ENCODE data around the gene TNFRSF14.
"Not testable (repeated sequence)": the region's sequence is repeated elsewhere in the genome, so short reads cannot be mapped to it uniquely, and the experiment has no call there.

TNFRSF14 gene

DNA sequence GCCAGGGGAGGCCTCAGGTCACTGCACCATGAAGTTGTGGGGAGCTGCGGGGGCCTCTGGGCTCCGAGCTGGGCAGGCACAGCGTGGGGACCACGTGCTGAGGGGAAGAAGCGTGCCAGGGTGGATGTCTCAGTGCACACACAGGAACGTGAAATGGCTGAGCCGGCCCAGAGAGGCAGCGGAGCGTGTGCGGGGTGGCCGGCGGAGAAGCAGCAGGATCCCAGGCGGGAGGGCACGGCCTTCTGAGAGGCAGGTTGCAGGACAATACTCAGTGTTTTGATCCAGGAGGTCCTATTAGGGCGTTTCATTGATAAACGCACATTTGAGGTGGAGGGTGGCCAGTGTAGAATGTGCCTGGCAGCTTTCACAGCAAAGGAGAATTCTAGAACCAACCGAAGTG lies 12.9 kb downstream of the TNFRSF14 start:
- no peak for DNase-seq (ENCODE audit: low read depth)

- not testable (repeated sequence) for DNase-seq (ENCODE audit: low read depth)
Measured at GRCh38 chr1:2569703-2570102, 13.5 kb downstream of the TNFRSF14 start.

DNA sequence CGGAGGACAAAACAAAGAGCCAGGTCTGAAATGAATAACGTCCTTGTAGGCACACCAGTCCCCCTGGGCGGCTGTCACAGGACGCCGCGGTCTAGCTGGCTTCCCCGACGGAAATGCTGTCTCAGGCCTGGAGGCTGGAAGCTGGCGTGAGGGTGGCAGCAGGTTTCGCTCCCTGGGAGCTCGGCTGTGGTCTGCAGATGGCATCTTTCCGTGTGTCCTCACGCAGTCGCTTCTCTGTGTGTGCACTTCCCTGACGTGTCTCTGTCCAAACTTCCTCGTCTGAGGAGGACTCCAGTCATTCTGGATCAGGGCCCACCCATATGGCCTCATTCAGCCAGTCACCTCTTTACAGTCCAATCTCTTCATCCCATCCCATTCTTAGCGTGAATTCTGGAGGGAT lies 14.2 kb downstream of the TNFRSF14 start:
- no peak for DNase-seq (ENCODE audit: low read depth)

DNA sequence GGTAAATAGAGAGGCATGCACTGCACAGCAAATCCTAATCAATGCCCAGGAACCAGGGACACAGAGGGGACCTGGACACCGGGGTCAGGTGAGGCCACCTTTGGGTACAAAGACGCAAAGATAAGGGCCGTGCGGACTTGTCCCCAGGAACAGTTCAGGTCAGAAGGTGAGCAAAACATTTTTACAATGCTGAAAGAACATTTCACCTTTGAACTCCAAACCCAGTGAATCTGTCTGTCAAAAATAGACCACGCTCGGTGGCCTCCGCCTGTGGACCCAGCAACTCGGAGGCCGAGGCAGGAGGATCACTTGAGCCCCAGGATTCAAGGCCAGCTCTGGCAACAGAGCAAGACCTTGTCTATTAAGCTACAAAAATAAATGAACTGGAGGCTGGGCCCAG lies 15.2 kb downstream of the TNFRSF14 start:
- no peak for DNase-seq (ENCODE audit: low read depth)

GRCh38 chr1:2573250-2573920 lies 17.2 kb downstream of the TNFRSF14 start:
- no peak for DNase-seq (ENCODE audit: low read depth)

- no peak for DNase-seq (ENCODE audit: low read depth)
Measured at GRCh38 chr1:2574350-2574749, 18.2 kb downstream of the TNFRSF14 start.

- no peak for DNase-seq (ENCODE audit: low read depth)
Measured at GRCh38 chr1:2575801-2576663, 19.9 kb downstream of the TNFRSF14 start.

- not testable (repeated sequence) for DNase-seq (ENCODE audit: low read depth)
Measured at GRCh38 chr1:2577565-2578075, 21.4 kb downstream of the TNFRSF14 start.

DNA sequence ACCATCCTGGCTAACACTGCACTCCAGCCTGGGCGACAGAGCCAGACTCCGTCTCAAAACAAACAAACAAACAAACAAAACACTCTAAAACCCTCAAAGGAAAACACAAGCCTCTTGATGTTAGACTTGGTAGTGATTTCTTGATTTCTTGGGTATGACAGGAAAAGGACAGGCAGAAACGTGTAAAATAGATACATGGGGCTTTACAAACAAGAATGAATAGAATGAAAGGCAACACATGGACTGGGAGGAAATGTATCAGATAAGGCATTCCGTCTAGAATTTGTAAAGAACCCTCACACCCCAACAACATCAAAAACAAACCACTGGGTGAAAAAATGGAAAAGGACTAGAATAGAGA lies 22.6 kb downstream of the TNFRSF14 start:
- DNase-seq (ENCODE audit: low read depth): no peak

DNA sequence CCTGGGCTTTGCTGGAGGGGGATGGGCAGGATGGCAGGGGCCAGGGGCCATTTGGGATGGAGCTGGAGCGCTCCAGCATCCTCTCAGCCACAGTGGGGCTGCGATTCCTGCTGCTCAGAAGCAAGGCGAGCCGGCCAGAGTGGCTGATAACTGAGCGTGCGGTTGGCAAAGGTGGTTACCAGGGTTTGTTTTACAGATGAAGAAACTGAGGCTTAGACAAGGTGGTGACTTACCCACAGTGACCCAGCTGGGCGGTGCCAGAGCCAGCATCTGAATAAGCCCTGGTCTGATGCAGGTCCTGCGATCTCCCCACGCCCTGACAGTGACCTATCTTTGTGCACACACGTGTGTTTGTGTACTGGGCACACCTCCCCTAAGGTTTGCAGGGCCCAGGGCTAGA lies 24.5 kb downstream of the TNFRSF14 start:
- no peak for DNase-seq (ENCODE audit: low read depth)

- DNase-seq (ENCODE audit: low read depth): no peak
Measured at GRCh38 chr1:2582391-2582790, 26.2 kb downstream of the TNFRSF14 start.

DNA sequence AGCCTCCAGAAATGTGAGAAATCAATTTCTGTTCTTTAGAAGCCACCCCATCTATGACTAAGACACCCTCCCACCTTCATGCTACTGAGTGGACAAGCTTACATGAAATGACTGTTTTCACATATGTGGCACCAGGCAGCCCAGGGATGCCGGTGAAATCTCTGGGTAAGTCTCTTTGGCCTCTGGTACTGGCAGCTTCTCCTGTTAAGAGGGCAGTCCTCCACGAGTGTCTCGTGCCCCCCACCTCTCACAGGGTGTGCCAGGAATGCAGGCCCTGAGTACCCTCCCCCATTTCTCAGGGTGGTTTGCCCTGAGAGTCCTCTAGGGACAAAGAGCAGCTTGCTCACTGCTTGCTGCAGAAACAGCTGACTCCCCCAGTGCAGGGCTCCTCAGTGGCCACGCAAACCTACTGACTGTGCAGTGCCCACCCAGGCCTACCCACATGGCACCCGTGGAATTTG lies 27.2 kb downstream of the TNFRSF14 start:
- DNase-seq (ENCODE audit: low read depth): no peak

- DNase-seq (ENCODE audit: low read depth): no peak
Measured at GRCh38 chr1:2583871-2584351, 27.7 kb downstream of the TNFRSF14 start.

DNA sequence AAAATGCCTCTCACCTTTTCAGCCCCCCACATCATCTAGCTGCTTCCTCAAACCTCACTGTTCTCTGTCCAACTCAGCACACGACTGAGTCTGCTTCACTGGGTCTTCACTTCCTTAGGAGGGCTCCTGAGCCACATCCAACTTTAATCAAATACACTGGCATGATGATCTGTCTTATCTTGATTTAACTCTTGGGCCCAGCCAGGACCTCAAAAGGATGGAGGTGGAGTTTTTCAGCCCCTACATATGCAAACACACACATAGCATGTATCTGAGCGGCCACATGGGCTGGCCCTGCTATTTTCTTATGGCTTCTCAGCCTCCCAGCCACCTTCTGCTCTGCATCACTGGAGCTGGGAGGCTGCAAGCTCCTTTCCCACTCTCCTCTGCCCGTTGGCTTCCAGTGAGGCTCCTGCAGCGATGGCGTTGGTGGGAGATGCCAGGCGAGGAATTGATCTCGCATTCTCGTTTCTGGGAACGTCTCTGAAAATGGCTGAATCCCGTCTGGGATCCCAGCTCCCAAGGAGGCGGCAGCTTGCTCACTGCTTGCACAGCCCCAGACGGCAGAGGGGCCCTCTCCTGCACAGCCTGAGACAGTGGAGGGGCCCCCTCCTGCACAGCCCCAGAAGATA lies 28.6 kb downstream of the TNFRSF14 start:
- DNase-seq (ENCODE audit: low read depth): no peak

- no peak for DNase-seq (ENCODE audit: low read depth)
Measured at GRCh38 chr1:2585318-2586092, 29.3 kb downstream of the TNFRSF14 start.

DNA sequence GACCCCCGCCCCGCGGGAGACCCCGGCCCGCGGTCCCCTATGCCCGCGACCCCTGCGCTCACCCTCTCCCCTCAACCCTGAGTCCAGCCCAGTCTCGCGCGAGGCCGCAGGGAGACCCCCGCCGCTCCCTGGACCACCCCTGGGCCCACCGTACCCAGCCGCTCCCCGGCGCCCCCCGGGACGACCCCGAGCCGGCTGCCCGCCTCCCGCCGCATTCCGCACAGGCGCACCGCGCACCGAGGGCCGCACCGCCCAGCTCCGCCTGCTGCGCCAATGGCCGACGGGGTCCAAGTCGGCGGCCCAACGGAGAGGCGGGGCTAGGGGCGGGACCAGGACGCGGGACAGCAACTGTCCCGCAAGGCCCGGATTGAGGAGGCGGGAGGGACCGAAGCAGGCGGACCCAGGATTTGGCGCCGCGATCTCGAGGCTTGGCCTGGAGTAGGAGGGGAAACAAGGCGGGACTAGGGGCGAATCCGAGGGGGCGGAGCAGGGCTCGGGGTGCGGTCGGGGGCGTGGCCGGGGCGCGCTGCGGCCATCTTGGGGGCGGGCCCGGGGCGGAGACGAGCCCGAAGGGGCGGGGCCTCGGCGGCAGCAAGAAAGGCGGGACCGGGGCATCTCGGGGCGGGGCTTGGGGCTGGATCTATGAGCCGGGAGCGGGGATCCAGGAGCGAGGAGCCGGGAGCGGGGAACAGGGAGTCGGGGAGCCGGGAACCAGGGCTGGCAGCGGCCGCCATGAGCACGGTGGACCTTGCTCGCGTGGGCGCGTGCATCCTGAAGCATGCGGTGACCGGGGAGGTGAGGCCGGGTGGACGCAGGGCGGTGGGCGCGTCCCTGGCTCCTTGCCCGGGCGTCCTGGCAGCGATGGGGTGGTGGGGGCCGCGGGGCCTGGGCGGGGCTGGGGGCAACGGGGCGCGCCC lies 30.2 kb downstream of the TNFRSF14 start, which contains the start of gene PRXL2B:
Gene PRXL2B, plus strand, starts transcription at position 624 of the 917 bp plus-strand sequence. Its CDS starts 109 bp downstream, at position 733.
- peak; percentile 98 for DNase-seq (ENCODE audit: low read depth)

GRCh38 chr1:2587071-2587859 lies 31.1 kb downstream of the TNFRSF14 start:
- no peak for DNase-seq (ENCODE audit: low read depth)

DNA sequence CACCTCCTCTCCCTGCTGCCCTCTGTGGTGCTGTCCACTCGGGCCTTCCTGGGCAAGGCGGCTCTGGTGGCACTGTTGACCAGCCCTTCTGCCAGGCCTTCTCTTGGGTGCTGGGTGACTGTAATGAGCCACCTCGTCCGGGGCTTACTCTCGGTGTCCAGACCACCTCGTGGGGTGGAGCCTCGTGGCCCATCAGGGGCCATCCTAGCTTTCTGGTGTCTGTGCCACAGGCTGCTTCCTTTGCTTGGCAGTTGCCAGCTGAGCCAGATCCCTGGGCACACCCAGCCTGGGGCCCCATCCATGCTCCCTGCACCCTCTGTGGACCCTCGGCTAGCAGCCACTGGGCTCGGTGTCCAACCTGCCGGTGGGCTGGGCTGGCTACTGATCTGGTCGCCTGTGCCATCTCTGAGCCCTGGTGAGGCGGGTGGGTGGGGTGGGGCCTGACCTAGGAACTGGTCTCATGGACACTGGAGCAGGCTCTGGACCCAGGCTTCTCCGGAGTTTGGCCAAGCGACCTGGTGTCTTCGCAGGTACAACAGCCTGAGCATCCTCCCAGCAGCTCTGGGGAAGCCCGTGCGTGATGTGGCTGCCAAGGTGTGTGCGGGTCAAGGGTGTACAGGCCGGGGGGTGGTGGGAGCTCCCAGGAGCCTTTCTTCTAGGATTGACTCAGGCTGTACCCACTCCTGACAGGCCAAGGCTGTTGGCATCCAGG lies 31.8 kb downstream of the TNFRSF14 start:
- no peak for DNase-seq (ENCODE audit: low read depth)
